GM18951 (cell line): ENCODE results near the gene AP1S3.
"Not testable (repeated sequence)": the region's sequence is repeated elsewhere in the genome, so short reads cannot be mapped to it uniquely, and the experiment has no call there.

Experiments used
- POLR2A ChIP-seq: IDR thresholded peaks from 4 replicates; pipeline ENCODE4 v1.6.1; 2011; ENCODE audit warnings: mild to moderate bottlenecking; ENCODE audit not compliant: insufficient read length, insufficient read depth; ENCODE audit errors: extremely low read depth
- in situ Hi-C: fragments of 300-500 bp; cut with MboI; formaldehyde crosslinking; loops from one replicate; pipeline ENCODE4 v1.12.0; 2022; ENCODE audit warnings: low sequenced_read_pairs, mixed read lengths, inconsistent platforms; ENCODE audit not compliant: unreplicated experiment

The AP1S3 gene

DNA sequence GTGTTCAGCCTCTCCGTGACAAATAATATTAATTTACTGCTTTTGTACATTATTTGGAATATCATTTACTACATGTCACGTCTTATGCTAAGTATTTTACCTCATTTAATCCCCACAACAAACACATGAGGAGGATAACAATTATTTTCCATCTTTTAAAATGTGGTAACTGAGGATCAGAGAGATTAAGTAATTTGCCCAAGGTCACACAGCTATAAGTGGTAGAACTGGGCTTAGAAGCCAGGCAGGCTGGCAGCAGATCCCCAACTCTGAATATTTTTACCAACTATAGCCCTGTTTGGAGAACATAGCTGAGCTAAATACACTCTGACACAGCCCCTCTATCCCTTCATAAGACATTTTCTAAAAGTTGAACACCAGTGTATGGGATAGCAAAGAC lies 24.1 kb downstream of the AP1S3 start:
- TF ChIP-seq POLR2A, result no peak
- in situ Hi-C loops, result no loop called here

- in situ Hi-C loops, result no loop called here
- TF ChIP-seq POLR2A, result no peak
These were observed 25.6 kb downstream of the AP1S3 start for GRCh38 chr2:223811757-223812156.

GRCh38 chr2:223805008-223805407 lies 32.4 kb downstream of the AP1S3 start:
- no peak for TF ChIP-seq POLR2A
- in situ Hi-C loops, result no loop called here

GRCh38 chr2:223801736-223802135 lies 35.6 kb downstream of the AP1S3 start:
- in situ Hi-C loops, result no loop called here
- no peak for TF ChIP-seq POLR2A

DNA sequence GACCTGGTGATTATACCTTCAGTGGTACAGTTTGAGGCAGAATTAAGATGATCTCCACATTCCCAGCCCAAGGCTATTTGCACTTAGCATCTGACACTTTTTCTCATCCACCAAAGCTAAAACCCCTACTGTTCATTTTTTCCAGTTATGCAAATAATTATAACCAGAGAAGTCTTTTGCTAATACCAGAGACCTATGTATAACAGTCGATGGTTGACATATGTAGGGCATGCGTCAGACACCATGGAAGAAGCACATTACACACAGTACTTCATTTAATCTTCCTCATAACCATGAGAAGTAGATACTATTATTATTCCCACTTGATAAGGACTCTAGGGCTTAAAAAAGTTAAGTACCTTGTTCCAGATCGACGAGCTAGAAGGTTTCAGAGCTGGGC lies 36.5 kb downstream of the AP1S3 start:
- no peak for TF ChIP-seq POLR2A
- in situ Hi-C loops, result no loop called here

DNA sequence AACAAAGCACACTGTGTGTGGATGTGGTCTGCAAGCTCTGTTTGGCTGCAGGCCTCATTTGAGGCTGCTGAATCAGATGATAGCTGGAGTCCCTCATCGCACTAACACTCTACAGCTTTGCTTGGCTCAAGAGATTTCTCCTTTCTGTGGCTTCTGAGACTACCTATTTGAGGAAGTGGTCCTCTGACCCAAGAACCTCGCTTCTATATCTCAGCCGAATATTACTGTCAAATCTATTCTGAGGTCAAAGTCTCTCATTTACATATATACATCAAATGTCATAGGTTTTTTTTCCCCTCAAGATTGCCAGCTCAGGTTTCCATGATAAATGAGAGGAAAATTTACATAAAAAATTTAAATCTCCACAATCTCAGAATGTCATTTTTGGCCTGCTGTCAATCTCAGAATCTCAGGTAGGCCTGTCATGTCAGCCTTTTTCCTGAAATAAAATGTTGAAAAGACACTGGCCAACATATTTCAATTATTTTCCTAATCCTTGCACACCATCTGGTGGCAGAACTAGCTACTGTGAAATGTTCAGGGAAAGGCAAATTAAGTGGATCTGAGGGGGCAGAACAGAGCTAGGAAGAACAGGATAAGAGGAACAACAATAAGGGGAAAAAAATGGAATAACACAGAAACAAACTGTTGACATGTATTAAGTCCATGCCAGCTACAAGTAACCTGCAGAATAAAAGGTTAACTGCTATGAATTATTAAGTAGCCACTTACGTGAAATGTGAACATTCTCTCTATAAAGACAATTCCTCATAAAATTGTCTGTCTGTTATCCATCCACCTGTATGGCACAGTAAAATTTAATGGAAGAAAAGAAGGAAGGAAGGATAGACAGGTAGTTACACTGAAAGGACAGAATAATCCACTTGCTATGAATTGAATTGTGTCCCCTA lies 39.3 kb downstream of the AP1S3 start:
- in situ Hi-C loops, result no loop called here

DNA sequence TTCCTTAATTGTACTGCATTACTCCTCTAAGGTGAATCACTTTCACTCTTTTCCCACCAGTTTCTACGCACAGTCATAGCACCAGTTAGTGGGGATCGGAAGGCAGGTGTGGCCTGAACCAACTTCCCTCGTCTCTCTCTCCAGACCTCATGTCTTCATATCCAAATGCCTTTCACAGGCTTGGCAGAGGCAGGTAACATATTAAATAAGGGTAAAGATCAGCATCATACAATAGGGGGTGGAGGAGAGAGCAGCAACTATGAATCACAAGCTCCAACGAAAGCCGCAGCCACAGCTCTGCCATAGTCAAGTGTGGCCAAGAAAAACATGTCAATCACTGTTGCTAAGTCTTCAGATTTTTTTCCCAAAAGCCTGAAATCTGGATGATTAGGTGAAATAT lies 40.3 kb downstream of the AP1S3 start:
- TF ChIP-seq POLR2A, result no peak
- in situ Hi-C loops, result no loop called here

More for the DNA sequence above, 39.3 kb downstream of the AP1S3 start:
- no peak for TF ChIP-seq POLR2A

GRCh38 chr2:223789423-223789822 lies 48.0 kb downstream of the AP1S3 start:
- in situ Hi-C loops, result no loop called here

DNA sequence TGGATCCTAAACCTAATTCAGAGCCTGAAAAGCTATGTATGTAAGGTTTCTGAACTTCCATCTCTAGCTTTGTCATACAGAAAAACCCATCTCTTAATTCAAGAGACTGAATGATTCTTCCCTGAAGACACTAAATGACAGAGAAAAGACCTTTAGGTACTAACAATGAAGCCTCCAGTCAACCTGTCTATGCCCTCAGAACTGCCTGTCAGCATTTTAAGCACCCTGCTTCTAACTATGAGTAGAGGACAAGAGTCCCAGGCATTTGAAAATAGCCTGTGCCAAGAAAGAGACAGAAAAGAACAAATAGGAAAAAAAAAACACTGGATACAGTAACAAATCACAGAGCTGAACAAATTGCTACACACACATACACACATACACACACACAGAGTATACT lies 48.6 kb downstream of the AP1S3 start:
- in situ Hi-C loops, result no loop called here
- TF ChIP-seq POLR2A, result no peak

More at GRCh38 chr2:223789423-223789822, 48.0 kb downstream of the AP1S3 start:
- TF ChIP-seq POLR2A, result no peak

DNA sequence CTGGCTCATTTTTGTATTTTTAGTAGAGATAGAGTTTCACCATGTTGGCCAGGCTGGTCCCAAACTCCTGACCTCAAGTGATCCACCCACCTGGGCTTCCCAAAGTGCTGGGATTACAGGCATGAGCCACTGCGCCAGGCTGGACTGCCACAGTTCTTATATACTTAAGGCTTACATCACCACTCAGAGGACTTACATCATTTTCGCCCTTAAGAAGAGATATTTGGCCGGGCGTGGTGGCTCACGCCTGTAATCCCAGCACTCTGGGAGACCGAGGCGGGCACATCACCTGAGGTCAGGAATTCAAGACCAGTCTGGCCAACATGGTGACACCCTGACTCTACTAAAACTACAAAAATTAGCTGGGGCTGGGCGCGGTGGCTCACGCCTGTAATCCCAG lies 49.3 kb downstream of the AP1S3 start:
- in situ Hi-C loops, result not testable (repeated sequence)

- no peak for TF ChIP-seq POLR2A
- in situ Hi-C loops, result no loop called here
These were observed 50.0 kb downstream of the AP1S3 start for GRCh38 chr2:223787358-223787757.

- TF ChIP-seq POLR2A, result no peak
- in situ Hi-C loops, result no loop called here
These were observed 50.4 kb downstream of the AP1S3 start for GRCh38 chr2:223786943-223787342.

DNA sequence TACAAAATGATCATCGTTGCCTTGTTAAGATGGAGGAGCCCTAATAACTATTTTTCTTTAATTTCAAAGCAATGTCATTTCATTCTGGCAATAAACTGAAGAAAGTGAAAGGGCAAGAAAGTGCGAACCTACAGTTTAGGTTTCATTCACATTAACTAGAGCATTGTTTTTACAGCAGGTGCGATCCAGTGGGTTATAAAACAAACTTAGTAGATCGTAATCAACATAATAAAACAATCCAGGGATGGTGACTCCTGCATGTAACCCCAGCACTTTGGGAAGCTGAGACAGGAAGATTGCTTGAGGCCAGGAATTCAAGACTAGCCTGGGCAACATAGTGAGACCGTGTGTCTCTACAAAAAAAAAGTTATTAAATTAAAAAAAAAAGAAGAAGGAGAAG lies 51.1 kb downstream of the AP1S3 start:
- in situ Hi-C loops, result no loop called here

DNA sequence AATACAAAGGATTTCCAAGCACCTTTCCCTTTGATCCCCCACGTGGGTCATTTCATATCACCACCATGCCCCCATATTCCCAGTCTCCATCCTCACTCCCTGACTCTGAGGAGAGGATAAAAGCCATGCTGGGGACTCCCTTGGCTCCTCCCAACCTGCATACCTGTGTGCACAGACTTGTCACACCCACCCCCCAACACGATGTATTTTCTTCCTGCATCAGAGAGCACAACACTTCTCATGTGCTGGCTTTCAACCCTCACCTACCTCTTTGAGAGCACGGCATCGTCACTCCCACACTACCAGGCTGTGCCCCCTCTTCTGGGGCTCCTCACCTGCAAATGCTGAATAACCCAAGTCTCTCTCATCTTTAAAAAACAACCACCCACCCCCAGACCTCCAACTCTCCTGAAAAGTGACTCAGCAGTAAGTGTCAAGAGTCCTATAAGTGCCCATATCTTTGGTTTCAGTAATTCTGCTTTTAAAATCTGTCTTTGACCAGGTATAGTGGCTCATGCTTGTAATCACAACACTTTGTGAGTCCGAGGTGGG lies 53.1 kb downstream of the AP1S3 start:
- in situ Hi-C loops, result no loop called here
- TF ChIP-seq POLR2A, result no peak

More for the DNA sequence above, 51.1 kb downstream of the AP1S3 start:
- no peak for TF ChIP-seq POLR2A

- in situ Hi-C loops, result no loop called here
These were observed 54.8 kb downstream of the AP1S3 start for GRCh38 chr2:223782629-223783028.

More at GRCh38 chr2:223782629-223783028, 54.8 kb downstream of the AP1S3 start:
- TF ChIP-seq POLR2A, result no peak
